ENCODE data around the gene MRPS18A.
A peak's percentile ranks its signal among the peaks of the same experiment; 100 is the strongest.
"Not testable (repeated sequence)": the region's sequence is repeated elsewhere in the genome, so short reads cannot be mapped to it uniquely, and the experiment has no call there.

MRPS18A gene

GRCh38 chr6:43716099-43716498 lies 28.5 kb upstream of the MRPS18A start:
- peak; percentile 95 for DNase-seq

GRCh38 chr6:43715056-43715788 lies 27.6 kb upstream of the MRPS18A start:
- no peak for DNase-seq

- DNase-seq: peak; percentile 81
Observed at GRCh38 chr6:43714311-43715055, 26.9 kb upstream of the MRPS18A start.

DNA sequence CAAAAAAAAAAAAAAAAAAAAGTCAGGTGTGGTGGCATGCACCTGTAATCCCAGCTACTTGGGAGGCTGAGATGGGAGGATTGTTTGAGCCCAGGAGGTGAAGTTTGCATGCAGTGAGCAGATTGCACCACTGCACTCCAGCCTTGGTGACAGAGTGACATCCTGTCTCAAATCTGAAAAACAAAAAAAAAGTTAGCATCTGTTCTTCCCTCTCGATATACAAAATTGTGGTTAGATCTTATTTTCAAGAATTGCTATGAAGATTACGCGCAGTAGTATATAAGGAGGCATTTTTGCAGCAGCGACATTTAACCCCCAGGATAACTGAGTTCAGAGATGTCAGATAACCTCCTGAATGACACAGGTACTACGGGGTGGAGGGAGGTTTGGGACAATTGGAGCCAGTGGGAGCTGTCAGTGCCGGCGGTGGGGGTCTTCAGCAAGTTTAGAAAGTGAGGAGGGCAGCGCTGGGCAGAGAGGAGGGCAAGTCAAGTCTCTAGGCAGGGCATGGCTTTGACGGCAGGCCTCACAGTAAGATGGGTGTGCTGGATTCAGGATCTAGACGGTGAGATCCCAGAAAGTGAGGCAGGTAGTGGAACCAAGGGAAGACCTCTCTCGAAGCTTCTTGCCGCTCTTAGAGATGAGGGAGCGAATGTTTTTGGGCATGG lies 26.2 kb upstream of the MRPS18A start:
- DNase-seq: peak; percentile 9

- DNase-seq: peak; percentile 48
Observed at GRCh38 chr6:43712579-43712978, 25.0 kb upstream of the MRPS18A start.

GRCh38 chr6:43710576-43710975 lies 23.0 kb upstream of the MRPS18A start:
- DNase-seq: peak; percentile 19

GRCh38 chr6:43709654-43710303 lies 22.2 kb upstream of the MRPS18A start:
- DNase-seq: peak; percentile 27

DNA sequence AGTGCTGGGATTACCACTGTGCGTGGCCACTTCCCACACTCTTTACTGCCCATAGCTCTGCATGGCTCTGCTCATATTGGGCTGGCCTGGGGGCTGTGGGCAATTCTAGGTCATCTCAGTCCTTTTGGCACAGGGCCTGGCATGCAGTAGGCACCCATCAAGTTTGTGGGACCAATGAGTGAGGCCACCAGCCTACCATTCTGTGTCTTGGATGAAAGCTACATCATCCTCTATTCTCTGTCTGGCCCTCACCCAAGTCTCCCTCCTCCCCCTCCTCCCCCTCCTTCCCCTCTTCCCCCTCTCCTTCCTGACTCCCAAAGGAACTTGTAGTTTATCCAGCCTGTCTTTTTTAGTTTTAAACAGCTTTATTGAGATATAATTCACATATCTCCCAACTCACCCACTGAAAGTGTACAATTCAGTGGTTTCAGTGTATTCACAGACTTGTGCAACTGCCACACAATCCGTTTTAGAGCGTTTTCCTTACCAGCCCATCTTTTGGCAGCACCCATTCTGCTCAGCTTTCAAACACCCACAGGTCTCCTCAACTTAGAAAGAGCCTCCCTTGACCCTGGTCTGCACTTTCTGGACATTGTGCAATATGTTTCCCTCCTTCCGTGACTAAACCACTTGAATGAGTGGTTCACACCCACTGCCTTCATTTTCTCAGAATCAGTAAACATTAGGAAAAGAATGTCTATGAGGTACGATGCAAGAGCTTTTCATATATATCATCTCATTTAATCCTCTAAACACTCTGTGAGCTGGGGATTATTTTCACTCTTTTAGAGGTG lies 21.5 kb upstream of the MRPS18A start:
- peak; percentile 39 for DNase-seq

GRCh38 chr6:43707767-43708166 lies 20.2 kb upstream of the MRPS18A start:
- DNase-seq: no peak

DNA sequence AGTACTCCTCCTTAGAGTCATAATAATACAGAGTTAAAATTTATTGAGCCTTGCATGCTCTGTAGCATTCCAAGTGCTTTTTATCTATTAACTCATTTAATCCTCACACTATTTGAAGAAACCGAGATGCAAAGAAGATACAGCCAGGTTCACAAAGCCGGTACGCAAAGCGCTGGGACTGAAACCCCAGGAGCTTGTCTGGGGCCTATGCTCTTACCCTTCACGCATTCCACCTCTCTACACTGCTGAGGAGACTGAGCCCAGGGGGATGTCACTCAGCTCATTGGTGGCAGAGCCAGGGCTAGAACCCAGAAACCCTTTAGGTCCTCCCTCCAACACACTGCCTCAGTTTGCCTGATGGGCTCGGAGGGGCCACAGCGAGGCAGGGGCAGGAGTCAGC lies 19.7 kb upstream of the MRPS18A start:
- DNase-seq: peak; percentile 6

- peak; percentile 45 for DNase-seq
Observed at GRCh38 chr6:43706788-43707187, 19.2 kb upstream of the MRPS18A start.

GRCh38 chr6:43705996-43706395 lies 18.4 kb upstream of the MRPS18A start:
- DNase-seq: no peak

- no peak for DNase-seq
Observed at GRCh38 chr6:43703512-43704429, 16.2 kb upstream of the MRPS18A start.

DNA sequence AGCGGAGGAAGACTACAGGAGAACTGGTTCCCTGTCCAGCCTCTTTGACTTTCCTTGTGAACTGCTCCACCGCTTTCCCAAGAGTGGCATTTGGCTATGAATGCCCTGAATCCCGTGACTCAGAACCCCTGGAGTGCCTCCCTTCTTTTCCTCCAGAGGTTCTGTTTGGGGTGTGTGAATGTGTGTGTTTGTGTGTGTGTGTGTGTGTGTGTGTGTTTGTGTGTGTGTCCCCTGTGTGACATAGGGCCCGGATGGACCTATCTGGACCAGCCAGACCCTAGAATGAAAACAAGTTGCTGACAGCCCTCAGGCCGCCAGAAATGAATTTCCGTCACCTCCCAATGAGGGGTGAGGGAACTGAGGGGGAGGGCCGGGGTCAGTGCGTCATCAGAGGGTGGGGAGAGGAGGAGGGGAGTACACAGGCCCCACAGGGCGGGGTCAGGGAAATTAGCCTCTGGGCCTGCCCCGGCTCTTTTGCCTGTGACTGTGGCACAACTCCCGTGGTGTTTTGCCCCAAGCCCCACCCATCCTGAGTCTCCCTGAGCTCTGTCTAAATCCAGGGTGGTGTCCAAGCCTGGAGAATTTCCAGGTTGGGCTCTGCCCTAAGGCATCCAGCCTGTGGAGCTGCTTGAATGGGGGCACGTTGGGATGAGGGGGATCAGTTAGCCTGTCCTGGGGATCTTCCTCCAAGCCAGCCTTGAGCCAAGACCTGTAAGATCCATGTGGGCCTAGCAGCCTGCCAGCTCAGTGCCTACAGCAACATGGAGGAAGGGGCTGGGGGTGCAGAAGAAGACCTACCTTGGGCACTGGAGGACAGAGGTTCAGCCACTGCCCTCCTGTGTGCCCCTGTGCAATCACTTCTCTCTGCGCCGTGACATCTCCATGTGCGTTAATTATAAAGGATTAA lies 15.2 kb upstream of the MRPS18A start:
- DNase-seq: peak; percentile 91

DNA sequence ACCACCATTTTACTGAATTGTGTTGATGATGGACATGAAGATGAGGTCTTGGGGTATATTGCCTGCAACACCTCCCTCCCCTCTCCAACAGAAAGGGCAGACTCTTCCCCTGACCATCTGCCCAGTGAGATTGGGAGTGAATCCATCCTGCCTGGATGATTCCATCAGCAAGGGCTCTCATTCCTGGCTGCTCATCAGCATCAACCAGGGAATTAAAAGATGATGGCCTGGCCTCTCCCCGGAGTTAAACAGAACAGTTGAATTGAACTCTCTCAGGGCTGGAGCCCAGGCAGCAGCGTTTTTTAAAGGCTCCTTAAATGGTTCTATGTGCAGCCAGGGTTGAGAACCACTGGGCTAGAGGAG lies 14.6 kb upstream of the MRPS18A start:
- DNase-seq: no peak

DNA sequence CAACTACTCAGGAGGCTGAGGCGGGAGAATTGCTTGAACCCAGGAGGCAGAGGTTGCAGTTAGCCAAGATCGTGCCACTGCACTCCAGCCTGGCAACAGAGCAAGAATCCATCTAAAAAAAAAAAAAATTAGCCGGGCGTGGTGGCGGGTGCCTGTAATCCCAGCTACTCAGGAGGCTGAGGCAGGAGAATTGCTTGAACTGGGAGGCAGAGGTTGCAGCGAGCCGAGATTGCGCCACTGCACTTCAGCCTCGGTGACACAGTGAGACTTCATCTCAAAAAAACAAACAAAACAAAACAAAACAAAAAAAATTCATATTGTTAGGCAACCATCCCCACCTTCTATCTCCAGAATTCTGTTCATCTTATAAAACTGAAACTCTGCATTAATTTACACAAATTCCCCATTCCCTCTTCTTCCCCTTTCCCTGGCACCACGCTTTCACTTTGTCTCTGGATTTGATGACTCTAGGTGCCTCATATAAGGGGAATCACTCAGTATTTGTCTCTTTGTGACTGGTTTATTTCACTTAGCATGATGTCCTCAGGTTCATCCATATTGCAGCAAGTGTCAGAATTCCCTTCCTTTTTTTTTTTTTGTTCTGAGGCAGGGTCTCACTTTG lies 13.5 kb upstream of the MRPS18A start:
- DNase-seq: not testable (repeated sequence)

- DNase-seq: no peak
Observed at GRCh38 chr6:43699564-43700186, 12.1 kb upstream of the MRPS18A start.

DNA sequence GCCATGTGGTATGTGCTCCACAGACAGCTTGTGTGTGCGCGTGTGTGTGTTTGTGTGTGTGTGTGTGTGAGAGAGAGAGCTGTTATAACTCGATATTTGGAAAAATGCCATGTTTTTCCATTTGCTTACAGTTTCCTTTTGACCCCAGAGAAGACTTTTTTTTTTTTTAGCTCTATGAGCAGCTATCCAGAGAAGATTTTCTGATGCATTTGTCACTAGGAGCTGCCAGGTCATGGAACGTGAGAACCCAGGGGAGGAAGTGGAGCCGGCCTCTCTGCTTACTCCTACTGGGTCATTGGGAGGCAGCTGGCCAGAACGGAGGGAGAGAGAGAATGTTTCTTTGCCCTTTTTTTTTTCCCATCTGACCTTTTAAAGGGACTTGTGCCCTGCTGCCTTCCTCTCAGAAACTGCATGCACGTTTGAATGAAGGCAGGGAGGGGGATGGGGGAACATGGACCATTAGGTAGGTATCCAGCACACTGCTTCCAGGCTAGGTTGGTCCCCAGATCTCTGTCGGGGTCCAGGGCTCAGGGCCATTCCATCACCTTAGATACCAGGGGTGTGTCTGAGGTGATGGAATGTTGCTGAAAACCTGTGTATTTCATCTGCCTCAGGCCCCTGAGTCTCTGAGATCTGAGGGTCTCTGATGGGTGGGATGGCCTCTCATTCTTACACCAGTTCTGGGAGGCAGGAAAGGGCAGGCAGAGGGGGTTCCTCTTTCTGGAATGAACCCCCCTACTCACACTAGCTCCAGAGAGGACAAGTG lies 11.2 kb upstream of the MRPS18A start:
- peak; percentile 76 for DNase-seq
